Measurements from ENCODE around the gene HIVEP3.

Gene HIVEP3

GRCh38 chr1:41475346-41475745 is 443.4 kb downstream of the HIVEP3 start:
- FAIRE-seq = no peak

- FAIRE-seq = no peak
These were observed 444.0 kb downstream of the HIVEP3 start for GRCh38 chr1:41474490-41475271.

- no peak for FAIRE-seq
These were observed 444.9 kb downstream of the HIVEP3 start for GRCh38 chr1:41473738-41474362.

- FAIRE-seq = no peak
These were observed 447.1 kb downstream of the HIVEP3 start for GRCh38 chr1:41471658-41472057.

- FAIRE-seq = no peak
These were observed 449.0 kb downstream of the HIVEP3 start for GRCh38 chr1:41469706-41470105.

GRCh38 chr1:41468122-41468762 is 450.5 kb downstream of the HIVEP3 start:
- no peak for FAIRE-seq

- no peak for FAIRE-seq
These were observed 451.0 kb downstream of the HIVEP3 start for GRCh38 chr1:41467673-41468072.

GRCh38 chr1:41466146-41466545 is 452.6 kb downstream of the HIVEP3 start:
- FAIRE-seq = no peak

GRCh38 chr1:41465741-41466140 is 453.0 kb downstream of the HIVEP3 start:
- no peak for FAIRE-seq

GRCh38 chr1:41464885-41465284 is 453.8 kb downstream of the HIVEP3 start:
- FAIRE-seq = no peak

- no peak for FAIRE-seq
These were observed 455.2 kb downstream of the HIVEP3 start for GRCh38 chr1:41463516-41463915.

GRCh38 chr1:41462680-41463004 is 456.1 kb downstream of the HIVEP3 start:
- no peak for FAIRE-seq

- FAIRE-seq = no peak
These were observed 456.7 kb downstream of the HIVEP3 start for GRCh38 chr1:41461790-41462679.

GRCh38 chr1:41456847-41457540 is 461.7 kb downstream of the HIVEP3 start:
- no peak for FAIRE-seq
